Lower leg skin (tissue), 4 donors: ENCODE measurements around the gene GPRIN3. TPM values are rescaled to one million over a fixed set of nuclear protein-coding genes. Genes with fewer than 3 reads are reported as not detected.

Source experiments
- DNase-seq, 2 donors: peaks; one replicate each; pipeline ENCODE4 v3.0.0-alpha.2; 2019; ENCODE audit warnings: low spot score in 2 of 2
- H3K4me3 ChIP-seq: fragments of 200-600 bp; sonication (generic); 2 replicates; pipeline ENCODE4 v1.5.1; 2017; ENCODE audit warnings: mild to moderate bottlenecking, low read depth; ENCODE audit not compliant: poor library complexity, severe bottlenecking
- CTCF ChIP-seq, 3 donors: fragments of 450-650 bp; IDR thresholded peaks; one replicate each; pipeline ENCODE4 v1.5.1; 2016; ENCODE audit warnings: antibody characterized with exemption in 3 of 3, mild to moderate bottlenecking in 3 of 3, moderate library complexity in 2 of 3
- POLR2A ChIP-seq, 2 donors: fragments of 450-650 bp; IDR thresholded peaks; one replicate each; pipeline ENCODE4 v1.6.1; 2016 to 2017; ENCODE audit warnings: antibody characterized with exemption in 2 of 2, mild to moderate bottlenecking in 1 of 2, moderate library complexity in 1 of 2
- WGBS, 2 donors: methylation state at CpG; one replicate each; pipeline ENCODE4 v1.1.5; 2018; 5-methylcytosine and 5-hydroxymethylcytosine counted together
- intact Hi-C: fragments of 100-400 bp; cut with DNase I; formaldehyde crosslinking; loops from one replicate; pipeline ENCODE4 v1.15.0; 2023; ENCODE audit warnings: low total_unique reads
- total RNA-seq, 4 donors: library from RNA; depleted of rRNA; stranded (reverse); fragments of >200 nt; gene quantifications; one replicate each; pipeline ENCODE4 v1.1.0, GENCODE V29; 2016

Gene GPRIN3
- total RNA-seq, 4 donors from 2014 or later: 1.5 to 3.3 (median 1.8) TPM

GRCh38 chr4:89251396-89251795 lies 56.2 kb downstream of the GPRIN3 start:
- no peak for DNase-seq
- no peak overlapping the region for H3K4me3 ChIP-seq
- intact Hi-C loops: no loop called here
- TF ChIP-seq POLR2A (IDR thresholded peaks at IDR 0.05) (no peak), CTCF (IDR thresholded peaks at IDR 0.05) (no peak)

DNA sequence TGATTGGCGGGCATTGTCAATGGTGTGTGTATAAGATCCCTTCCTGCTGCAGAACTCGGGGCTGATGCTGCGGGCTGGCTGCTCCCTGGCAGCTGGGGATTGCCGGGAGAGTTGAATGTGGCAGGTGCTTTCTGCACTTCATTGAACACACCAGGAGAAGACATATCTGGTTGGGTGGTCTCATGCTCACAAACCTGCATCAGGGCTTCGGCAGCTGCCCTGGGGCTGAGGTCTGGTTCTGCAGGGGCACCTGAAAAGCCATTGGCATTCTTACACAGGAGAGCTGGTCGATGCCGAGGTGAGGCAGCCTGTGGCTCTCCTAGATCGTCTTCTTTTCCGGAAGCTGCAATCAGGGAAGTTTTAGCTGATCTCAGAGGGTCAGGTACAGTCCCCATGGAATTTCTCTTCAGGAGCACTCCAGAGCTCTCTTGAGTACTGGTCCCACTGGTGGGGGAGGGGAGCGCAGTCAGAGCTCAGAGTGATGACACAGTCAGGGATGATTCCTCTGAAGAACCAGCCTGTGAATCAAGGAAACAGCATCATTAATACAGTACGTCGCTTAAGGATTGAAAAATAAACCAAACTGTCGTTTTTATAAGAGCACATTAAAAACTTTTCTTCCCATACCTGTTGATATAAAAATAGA lies 57.8 kb downstream of the GPRIN3 start:
- WGBS, 2 donors: 90 to 93% methylated on average over 13 of the region's 13 CpGs
- H3K4me3 ChIP-seq: no peak overlapping the region
- TF ChIP-seq POLR2A (IDR thresholded peaks at IDR 0.05) (no peak), CTCF (IDR thresholded peaks at IDR 0.05) (no peak)
- DNase-seq: no peak
- intact Hi-C loops: no loop called here

DNA sequence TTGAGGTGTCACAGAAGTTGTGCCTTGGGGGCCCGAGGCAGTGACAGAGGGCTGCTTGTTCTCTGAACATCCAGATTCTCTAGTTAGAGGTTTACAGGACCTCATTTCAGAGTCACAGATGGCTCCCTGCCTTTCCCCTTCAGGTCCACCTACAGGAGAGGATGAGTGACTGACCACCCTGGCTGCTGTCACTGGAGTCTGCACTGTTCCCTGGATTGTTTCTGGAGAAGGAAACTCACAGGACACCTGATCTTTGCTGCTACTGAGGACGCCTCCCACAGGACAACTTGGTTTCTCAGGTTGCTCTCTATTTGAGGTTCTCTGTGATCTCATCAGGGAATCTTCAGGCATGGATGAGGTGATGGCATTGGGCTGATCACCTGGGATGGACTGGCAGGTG lies 58.3 kb downstream of the GPRIN3 start:
- H3K4me3 ChIP-seq: no peak overlapping the region
- TF ChIP-seq CTCF (IDR thresholded peaks at IDR 0.05) (no peak), POLR2A (IDR thresholded peaks at IDR 0.05) (no peak)
- WGBS, 2 donors: 71 to 82% methylated on average over 1 to 2 of the region's 2 CpGs
- intact Hi-C loops: no loop called here
- no peak for DNase-seq

GRCh38 chr4:89248879-89249281 lies 58.7 kb downstream of the GPRIN3 start:
- WGBS, 2 donors: 75 to 76% methylated on average over 10 of the region's 11 CpGs
- H3K4me3 ChIP-seq: no peak overlapping the region
- intact Hi-C loops: no loop called here
- no peak for TF ChIP-seq CTCF (IDR thresholded peaks at IDR 0.05)
- TF ChIP-seq POLR2A (IDR thresholded peaks at IDR 0.05): no peak
- no peak for DNase-seq

GRCh38 chr4:89247951-89248350 lies 59.6 kb downstream of the GPRIN3 start:
- intact Hi-C loops: no loop called here
- no peak for DNase-seq
- WGBS, 2 donors: 82 to 90% methylated on average over 13 of the region's 13 CpGs
- no peak overlapping the region for H3K4me3 ChIP-seq
- no peak for TF ChIP-seq CTCF (IDR thresholded peaks at IDR 0.05)

DNA sequence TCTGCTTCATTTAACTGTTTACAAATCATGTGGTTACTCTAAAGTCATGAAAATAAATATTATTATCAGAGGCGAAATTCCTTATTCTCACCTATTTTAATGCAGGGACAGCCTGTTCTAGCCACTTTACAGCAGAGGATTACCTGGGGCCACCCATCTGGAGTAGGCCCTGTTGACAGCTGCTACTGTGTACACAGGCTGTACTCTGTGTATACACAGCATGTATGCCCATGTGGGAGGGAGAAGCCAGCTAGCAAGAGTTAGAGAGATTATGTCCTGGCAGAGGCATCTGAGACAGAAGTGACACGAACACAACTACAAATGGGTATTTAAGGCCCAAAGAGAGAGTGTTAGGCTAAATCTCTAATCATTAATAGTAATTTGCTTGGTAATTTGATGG lies 62.1 kb downstream of the GPRIN3 start:
- TF ChIP-seq CTCF (IDR thresholded peaks at IDR 0.05) (no peak), POLR2A (IDR thresholded peaks at IDR 0.05) (no peak)
- no peak overlapping the region for H3K4me3 ChIP-seq
- intact Hi-C loops: no loop called here
- 91 to 92% methylated on average over 2 of the region's 2 CpGs for WGBS, 2 donors
- no peak for DNase-seq
